ENCODE measurements around the gene MRPS24. TPM values are rescaled to one million over a fixed set of nuclear protein-coding genes. Genes with fewer than 3 reads are reported as not detected.
A peak's percentile ranks its signal among the peaks of the same experiment; 100 is the strongest.

The MRPS24 gene
- total and polyA plus RNA-seq, 2 of the 13 experiments (the other 11 are each of a cell fraction or from before 2014, with no cell fraction given): 135 to 162 TPM

DNA sequence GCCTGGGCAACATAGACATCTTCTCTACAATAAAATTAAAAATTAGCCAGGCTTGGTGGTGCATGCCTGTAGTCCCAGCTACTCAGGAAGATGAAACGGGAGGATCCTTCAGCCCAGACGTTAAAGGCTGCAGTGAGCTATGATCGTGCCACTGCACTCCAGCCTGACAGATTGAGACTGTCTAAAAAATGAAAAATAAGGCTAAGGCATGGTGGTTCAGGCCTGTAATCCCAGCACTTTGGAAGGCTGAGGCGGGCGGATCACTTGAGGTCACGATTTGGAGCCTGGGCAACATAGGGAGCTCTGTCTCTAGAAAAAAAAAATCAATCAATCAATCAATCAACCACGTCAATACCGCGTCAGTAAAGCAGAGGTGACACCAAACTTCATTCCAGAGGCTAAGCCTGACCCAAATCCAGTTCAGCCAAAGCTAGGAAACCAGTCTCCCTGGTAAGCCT is 31.1 kb downstream of the MRPS24 start:
- POLR2A ChIA-PET: interaction anchor here (0.9 to 2.0 kb wide), 3 partner anchors 67 to 256 kb away, joined by 3 to 6 read pairs (median 6); partner anchors contain the start of genes COA1 and STK17A
- Histone ChIP-seq H3K27me3 (ENCODE audit: control insufficient read depth in 1 of 2, insufficient read depth in 2 of 2, low read length in 2 of 2) (no peaks in the 10 kb centered on the region), H3K9me3 (ENCODE audit: low read length) (no peaks in the 10 kb centered on the region), H4K20me1 (ENCODE audit: insufficient read depth, low read length) (no peaks in the 10 kb centered on the region), H3K27ac (ENCODE audit: extremely low read length, insufficient read depth, low read length) (no peak overlapping the region), H3K4me1 (ENCODE audit: insufficient read depth, low read length) (peaks cover 23% of the 10 kb centered on the region), H3K9ac (ENCODE audit: insufficient read depth, low read depth, low read length) (peak overlapping the region; percentile 70), H2AFZ (ENCODE audit: low read length) (peak overlapping the region; percentile 92), H3K4me2 (ENCODE audit: low read depth, low read length) (peak overlapping the region; percentile 92), H3K36me3 (replicated peaks in 1 of 2; ENCODE audit: control insufficient read depth in 1 of 2, insufficient read depth in 2 of 2, low read length in 2 of 2) (no peaks in the 10 kb centered on the region), H3K4me3 (replicated peaks in 1 of 3; ENCODE audit: insufficient read depth in 1 of 3, low read depth in 2 of 3, low read length in 3 of 3) (peak overlapping the region; percentile 62 to 76 (median 70)), H3K79me2 (ENCODE audit: insufficient read depth, low read length) (no peaks in the 10 kb centered on the region)
- in situ Hi-C loops (cut with HindIII; ENCODE audit: extremely low pct_ligation_motif_present, low pct_unique_long_range_greater_than_20kb): loop anchor here (5.0 to 25.0 kb wide), 2 partner anchors 256 to 376 kb away; partner anchors contain the start of gene STK17A
- intact Hi-C loops (cut with micrococcal nuclease; ENCODE audit: unreplicated experiment): loop anchor here (2.0 to 10.0 kb wide), 4 partner anchors 109 to 383 kb away; partner anchors contain the start of gene COA1
- no TSS peak for BruUV-seq (replicated peaks)
- ATAC-seq (peak; percentile 72), FAIRE-seq (peak; percentile 4), DNase-seq (ENCODE audit: low spot score) (no peak)
- WGBS (ENCODE audit: low lambda C conversion rate): 7% methylated on average over 9 of the region's 9 CpGs
- CTCF ChIA-PET (ENCODE audit: low intra/inter-chr PET ratio, low total read pairs): interaction anchor here (1.3 to 2.5 kb wide), 8 partner anchors 28 to 383 kb away, joined by 5 to 46 read pairs (median 12); partner anchors contain the start of genes COA1 and STK17A
- no peak for TF ChIP-seq SMAD3 (CRISPR knock-in tag; IDR thresholded peaks at IDR 0.05)
- 0 out of 2 replicates have a peak, but pooled peaks have one; percentile 53 for TF ChIP-seq SP4 (CRISPR knock-in tag; IDR thresholded peaks at IDR 0.05)
- TF ChIP-seq ZNF652 (CRISPR knock-in tag; IDR thresholded peaks at IDR 0.05; ENCODE audit: borderline replicate concordance, low read depth): no peak
- TF ChIP-seq ZFY (CRISPR knock-in tag; IDR thresholded peaks at IDR 0.05): 0 out of 2 replicates have a peak, but pooled peaks have one; percentile 41
- TF ChIP-seq NFE2L2 (IDR thresholded peaks at IDR 0.05; ENCODE audit: low read length): no peak
- TF ChIP-seq ZSCAN29 (CRISPR knock-in tag; conservative IDR thresholded peaks at IDR 0.05): peak; percentile 46; the same call in 1 of the 2 replicates
- no peak for TF ChIP-seq ZNF367 (CRISPR knock-in tag; IDR thresholded peaks at IDR 0.05; ENCODE audit: borderline replicate concordance)
- TF ChIP-seq, protein P1, sequence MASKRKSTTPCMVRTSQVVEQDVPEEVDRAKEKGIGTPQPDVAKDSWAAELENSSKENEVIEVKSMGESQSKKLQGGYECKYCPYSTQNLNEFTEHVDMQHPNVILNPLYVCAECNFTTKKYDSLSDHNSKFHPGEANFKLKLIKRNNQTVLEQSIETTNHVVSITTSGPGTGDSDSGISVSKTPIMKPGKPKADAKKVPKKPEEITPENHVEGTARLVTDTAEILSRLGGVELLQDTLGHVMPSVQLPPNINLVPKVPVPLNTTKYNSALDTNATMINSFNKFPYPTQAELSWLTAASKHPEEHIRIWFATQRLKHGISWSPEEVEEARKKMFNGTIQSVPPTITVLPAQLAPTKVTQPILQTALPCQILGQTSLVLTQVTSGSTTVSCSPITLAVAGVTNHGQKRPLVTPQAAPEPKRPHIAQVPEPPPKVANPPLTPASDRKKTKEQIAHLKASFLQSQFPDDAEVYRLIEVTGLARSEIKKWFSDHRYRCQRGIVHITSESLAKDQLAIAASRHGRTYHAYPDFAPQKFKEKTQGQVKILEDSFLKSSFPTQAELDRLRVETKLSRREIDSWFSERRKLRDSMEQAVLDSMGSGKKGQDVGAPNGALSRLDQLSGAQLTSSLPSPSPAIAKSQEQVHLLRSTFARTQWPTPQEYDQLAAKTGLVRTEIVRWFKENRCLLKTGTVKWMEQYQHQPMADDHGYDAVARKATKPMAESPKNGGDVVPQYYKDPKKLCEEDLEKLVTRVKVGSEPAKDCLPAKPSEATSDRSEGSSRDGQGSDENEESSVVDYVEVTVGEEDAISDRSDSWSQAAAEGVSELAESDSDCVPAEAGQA (IDR thresholded peaks at IDR 0.05; ENCODE audit: low read depth): no peak
- TF ChIP-seq, protein P1 (CRISPR knock-in tag; IDR thresholded peaks at IDR 0.05; ENCODE audit: borderline replicate concordance): no peak
- TF ChIP-seq ZNF337 (CRISPR knock-in tag; IDR thresholded peaks at IDR 0.05; ENCODE audit: borderline replicate concordance, low read depth): no peak
- no peak for TF ChIP-seq ZNF660 (CRISPR knock-in tag; IDR thresholded peaks at IDR 0.05; ENCODE audit: borderline replicate concordance, low read depth)
- TF ChIP-seq, protein P2, sequence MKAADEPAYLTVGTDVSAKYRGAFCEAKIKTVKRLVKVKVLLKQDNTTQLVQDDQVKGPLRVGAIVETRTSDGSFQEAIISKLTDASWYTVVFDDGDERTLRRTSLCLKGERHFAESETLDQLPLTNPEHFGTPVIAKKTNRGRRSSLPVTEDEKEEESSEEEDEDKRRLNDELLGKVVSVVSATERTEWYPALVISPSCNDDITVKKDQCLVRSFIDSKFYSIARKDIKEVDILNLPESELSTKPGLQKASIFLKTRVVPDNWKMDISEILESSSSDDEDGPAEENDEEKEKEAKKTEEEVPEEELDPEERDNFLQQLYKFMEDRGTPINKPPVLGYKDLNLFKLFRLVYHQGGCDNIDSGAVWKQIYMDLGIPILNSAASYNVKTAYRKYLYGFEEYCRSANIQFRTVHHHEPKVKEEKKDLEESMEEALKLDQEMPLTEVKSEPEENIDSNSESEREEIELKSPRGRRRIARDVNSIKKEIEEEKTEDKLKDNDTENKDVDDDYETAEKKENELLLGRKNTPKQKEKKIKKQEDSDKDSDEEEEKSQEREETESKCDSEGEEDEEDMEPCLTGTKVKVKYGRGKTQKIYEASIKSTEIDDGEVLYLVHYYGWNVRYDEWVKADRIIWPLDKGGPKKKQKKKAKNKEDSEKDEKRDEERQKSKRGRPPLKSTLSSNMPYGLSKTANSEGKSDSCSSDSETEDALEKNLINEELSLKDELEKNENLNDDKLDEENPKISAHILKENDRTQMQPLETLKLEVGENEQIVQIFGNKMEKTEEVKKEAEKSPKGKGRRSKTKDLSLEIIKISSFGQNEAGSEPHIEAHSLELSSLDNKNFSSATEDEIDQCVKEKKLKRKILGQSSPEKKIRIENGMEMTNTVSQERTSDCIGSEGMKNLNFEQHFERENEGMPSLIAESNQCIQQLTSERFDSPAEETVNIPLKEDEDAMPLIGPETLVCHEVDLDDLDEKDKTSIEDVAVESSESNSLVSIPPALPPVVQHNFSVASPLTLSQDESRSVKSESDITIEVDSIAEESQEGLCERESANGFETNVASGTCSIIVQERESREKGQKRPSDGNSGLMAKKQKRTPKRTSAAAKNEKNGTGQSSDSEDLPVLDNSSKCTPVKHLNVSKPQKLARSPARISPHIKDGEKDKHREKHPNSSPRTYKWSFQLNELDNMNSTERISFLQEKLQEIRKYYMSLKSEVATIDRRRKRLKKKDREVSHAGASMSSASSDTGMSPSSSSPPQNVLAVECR (CRISPR knock-in tag; IDR thresholded peaks at IDR 0.05; ENCODE audit: borderline replicate concordance): 0 out of 2 replicates have a peak, but pooled peaks have one; percentile 25
- TF ChIP-seq FOXA1 (IDR thresholded peaks at IDR 0.05): no peak
- no peak for TF ChIP-seq FOXA1 (CRISPR knock-in tag; IDR thresholded peaks at IDR 0.05)
- TF ChIP-seq ZNF468 (CRISPR knock-in tag; IDR thresholded peaks at IDR 0.05): no peak

Measured in HepG2 (cell line).